NCI-H1092 (cell line): Measurements from ENCODE around the gene PGLYRP3.
"Not testable (repeated sequence)": the region's sequence is repeated elsewhere in the genome, so short reads cannot be mapped to it uniquely, and the experiment has no call there.

Source experiments
- DNase-seq: peaks from one replicate; lab custom pipeline; 2025; lab: John Stamatoyannopoulos, UW

PGLYRP3 gene

GRCh38 chr1:153348511-153349362 is 36.0 kb upstream of the PGLYRP3 start, which contains the start of gene PGLYRP4:
PGLYRP4 (minus strand) TSS chr1:153348841; CDS start chr1:153347932, 909 bp downstream.
- no peak for DNase-seq

- DNase-seq: no peak
Observed at GRCh38 chr1:153347856-153348255, 35.1 kb upstream of the PGLYRP3 start.

- DNase-seq: not testable (repeated sequence)
Observed at GRCh38 chr1:153347049-153347448, 34.3 kb upstream of the PGLYRP3 start.

DNA sequence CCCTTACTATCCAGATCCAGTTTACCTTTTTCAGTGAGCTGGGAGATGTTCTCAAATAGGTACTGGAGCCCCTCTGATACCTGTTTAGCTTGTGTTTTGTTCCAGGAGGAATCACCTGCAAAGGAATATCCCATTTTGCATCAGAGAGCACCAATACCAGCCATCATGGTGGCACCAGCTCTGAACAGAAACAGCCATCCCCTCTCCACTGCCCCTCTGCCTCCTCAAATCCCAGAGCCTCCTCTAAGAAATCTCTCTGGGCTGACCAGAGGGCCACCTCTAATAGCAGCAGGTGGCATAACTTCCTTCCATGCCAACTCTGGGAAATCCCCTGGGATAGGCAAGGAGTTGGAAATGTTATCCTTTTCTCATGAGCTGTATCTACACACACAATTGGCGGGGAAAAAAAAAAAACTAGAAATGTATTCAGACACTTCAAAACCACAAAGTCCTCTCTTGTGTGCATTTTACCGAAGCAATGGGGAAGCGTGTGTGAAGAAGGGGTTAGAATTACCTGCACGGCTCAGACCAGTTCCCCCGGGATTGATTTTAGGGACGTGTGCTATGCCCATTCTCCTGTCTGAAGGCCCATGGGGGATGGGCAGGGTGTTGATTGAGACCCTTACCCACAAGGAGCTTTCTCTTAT is 33.4 kb upstream of the PGLYRP3 start:
- no peak for DNase-seq

DNA sequence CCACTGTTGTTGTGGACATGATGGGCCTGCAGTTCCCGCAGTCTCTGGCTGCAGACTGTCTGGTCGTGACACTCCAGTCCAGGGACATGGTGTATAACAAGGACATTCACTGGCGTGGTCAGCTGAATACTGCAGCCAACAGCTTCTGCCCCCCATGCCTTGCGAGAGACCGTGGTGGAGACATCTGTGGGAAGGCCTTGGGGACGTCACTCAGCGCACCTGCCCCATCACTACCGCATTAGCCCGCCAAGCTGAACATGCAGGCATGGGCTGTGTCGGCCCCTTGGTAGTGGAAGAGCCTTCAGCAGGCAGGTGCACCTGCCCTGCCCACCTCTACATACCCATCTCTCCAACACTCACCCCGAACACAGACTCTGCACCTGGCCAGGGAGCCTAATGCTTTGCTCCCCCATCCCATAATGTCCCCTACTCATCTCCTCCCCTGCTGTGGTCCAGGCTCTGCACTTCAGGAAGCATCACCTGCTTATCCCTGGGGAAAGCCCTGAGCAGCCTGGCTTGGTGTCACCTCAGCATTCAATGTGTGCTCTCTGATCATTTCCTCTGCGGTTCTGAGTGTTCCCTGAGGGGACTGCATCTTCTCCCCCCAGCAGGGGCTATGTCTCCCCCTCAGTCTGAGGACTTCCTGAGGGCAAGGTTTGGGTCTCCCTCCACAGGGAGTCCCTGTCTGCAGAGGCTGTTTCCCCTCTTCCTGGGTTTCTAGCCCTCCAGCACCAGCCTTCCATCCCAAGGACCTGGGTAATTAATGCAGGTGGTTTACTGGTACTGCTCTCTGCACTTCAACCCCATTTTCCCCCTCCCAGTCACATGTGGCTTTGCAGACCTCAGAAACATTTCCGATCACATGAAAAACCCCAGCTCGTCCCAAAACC is 32.7 kb upstream of the PGLYRP3 start:
- peak; percentile 54 for DNase-seq

GRCh38 chr1:153344718-153345025 is 31.9 kb upstream of the PGLYRP3 start:
- DNase-seq: no peak

DNA sequence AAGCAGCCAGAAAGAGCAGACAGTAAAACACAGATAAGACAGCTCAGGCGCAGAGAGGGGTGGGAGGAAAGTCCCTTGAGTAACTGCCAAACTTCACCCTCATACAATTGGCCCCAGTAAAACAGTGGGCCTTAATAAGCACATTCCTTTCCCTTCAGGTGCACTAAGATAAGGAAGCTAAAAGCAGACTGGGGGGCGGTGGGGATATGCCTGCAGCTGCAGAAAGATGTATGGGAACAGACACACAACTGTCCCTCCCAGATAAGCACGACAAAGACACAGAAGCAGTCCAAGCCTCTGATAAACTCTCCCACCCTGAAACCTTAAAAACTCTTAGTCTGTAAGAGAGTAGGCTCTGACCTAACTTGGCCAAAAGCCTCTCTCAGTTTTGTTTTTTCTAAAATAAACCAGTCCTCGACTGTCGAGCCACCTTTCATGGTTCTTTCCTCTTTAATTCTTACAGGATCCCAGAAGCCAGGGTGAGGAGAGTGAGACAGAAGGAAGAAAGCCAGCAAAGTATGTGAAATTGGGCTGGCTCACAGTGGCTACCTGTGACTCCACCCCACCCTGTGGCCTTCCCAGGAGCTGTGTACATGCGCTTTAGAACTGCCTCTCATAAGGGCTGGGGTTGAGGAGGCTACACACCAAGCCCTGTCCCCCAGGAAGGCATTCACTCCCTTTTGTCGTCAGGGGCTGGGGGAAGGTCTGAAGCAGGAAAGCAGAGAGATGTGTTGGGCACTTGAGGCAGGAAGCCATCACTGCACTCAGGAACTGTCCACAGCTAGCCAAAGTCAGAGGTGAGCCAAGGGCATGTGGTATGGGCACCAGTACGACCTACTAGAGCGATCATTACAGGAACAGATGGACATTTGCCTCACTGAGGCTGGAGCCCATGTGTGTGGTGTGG is 31.3 kb upstream of the PGLYRP3 start:
- no peak for DNase-seq

DNA sequence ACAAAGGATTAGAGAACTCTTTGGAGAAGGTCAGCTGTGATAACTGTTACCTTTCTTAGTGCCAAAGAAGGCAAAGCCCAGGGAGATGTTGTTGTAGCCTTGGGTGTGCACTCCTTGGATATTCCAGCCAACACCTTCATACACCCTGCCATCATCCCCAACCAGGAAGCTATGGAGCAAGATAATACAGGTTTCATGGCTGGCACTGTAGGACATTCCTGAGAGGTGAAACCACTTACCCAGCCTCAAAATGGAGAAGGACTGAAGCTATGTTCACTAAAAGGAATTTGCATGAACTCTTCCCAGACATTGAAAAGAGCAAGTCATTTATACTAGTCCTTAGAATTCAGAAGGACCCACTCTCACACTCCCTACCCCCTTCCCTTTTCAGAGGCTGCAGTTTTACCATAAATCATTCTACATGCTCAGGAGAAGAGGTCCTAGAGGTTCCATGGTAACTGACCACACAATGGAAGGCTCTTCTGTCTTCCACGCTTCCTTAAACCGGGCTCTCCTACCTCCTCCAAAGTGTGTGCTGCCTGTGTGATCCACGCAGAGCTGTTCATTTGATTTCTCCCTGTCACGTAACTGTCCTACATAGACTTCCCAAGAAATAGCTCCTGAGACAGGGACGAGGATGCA is 30.4 kb upstream of the PGLYRP3 start:
- no peak for DNase-seq

DNA sequence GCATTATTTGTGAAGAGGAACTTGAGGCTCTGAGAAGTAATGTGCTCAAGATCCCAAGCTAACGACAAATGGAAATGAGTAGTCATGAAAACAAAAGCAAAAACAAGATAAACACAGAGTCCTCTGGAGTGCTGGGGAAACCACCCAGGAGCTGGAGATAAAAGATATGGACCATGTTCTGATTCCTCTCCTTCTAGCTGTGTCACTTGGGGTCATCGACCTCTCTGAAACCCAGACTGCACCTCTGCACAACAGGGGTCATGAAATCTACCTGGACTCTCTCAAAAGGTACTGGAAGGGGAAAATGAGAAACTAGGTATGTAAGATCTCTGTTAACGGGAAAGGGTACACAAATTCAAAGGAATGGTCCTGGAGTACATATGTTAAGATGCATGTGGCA is 29.4 kb upstream of the PGLYRP3 start:
- no peak for DNase-seq

DNA sequence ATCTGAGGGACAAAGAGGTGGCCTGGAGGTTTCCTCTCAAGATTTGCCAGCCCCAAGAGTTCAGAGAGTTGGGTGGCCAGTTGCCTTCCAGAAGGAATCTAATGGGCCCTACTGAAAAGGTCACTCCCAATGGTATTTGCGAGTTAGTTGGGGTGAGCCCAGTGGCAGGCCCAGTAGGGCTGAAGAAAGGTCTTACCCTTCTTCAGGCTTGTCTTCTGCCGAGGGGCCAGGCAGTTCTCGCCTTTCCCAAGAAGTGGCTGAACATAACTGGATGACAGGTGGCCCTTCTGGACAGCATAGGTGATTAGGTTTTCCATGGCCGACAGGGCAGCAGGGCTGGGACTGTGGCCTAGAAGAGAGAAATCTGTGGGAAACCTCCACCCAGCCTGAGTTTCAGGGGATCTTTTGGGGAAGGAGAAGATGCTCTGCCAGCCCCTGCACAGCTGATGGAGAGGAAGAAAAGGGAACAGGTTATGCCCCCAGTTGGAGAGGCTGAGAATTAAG is 28.7 kb upstream of the PGLYRP3 start:
- DNase-seq: no peak

DNA sequence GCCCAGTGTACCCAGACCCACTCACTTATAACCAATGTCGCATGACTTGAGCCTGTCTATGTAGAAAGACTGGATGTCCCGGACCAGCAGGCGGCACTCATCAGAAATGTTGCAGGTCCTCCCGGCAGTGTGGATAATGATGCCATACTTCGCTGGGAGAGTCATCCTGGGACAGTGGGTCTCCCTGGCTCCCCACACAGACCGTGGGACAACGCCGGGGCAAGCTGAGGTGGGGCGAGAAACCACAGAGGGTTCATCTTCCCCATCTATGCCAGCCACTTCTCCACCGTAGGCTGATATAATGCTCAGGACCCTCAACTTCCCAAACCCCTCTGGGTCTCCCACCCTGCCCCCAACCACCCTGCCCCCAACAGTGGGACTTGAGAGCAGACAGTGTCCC is 27.6 kb upstream of the PGLYRP3 start:
- DNase-seq: no peak

DNA sequence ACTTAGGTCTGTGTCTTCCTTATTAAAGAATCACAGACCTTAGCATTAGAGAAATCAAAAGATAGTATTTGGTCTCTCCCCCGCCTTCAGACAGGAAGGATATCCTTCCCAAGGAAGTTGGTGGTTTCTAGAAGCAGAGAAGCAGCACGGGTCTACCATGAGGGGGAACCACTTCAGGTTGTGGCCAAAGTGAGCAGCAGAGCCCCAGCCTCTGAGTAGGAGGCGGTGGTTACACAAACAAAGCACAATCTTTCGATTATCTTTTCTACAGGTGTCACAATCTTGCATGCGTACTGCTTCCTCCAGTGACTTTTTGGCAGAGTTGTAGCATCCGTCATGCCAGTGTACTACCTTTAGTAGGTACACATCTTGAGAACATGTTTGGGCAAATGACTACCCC is 27.1 kb upstream of the PGLYRP3 start:
- DNase-seq: no peak

DNA sequence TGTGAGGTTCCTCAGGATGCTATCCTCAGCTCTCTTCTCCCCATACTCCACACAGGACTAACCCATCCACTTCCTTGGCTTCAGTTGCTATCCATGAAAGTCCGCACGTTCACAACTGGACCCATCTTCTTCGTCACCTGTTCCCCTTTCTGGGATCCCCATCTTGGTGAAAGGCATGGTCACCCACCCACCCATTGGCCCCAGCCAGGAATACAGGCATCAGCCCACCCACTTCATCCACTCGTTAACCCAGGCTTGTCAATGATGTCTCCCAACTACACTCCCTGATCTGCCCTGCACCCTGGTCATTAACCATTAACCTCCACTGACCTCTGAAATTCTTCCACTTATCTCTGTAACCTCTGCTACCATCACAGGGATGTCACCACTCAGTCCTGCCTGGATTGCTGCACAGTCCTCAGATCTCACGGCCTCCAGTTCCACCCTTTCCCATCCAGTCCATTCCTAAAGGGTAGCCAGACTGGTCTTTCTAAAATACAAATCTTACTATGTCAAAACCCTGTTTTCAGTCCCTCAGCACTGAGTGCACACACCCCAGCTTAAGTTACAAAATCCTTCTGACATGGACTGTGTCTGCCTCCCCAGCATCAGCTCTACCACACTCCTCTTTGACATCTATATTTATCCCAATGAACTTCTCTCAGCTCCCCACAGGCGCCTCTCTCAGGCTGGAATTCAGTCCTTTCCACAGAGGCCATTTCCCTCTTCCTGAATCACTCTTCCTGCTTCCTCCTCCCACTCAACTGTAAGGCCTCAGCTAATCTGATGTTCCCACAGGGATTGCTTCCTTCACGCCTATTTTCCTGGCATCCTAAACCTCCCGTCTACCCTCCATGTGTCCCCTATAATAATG is 25.5 kb upstream of the PGLYRP3 start:
- DNase-seq: no peak

DNA sequence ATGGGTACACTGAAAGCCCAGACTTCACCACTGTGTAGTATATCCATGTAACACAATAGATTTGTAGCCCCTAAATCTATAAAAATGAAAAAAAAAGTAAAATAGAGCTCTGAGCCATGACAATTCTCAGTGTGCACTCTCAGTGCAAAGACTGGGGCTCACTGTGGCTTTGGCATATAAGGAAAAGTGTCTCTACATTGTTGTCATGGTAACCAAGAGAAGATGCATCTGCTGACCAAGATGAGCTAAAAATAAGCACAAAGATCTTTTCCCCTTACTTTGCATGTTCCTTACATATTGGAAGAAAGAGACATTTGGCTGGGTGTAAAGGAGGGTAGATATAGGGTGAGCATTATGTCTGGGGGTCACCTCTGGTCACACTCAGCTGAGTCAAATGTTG is 23.9 kb upstream of the PGLYRP3 start:
- DNase-seq: no peak

- DNase-seq: no peak
Observed at GRCh38 chr1:153333902-153334301, 21.1 kb upstream of the PGLYRP3 start.

DNA sequence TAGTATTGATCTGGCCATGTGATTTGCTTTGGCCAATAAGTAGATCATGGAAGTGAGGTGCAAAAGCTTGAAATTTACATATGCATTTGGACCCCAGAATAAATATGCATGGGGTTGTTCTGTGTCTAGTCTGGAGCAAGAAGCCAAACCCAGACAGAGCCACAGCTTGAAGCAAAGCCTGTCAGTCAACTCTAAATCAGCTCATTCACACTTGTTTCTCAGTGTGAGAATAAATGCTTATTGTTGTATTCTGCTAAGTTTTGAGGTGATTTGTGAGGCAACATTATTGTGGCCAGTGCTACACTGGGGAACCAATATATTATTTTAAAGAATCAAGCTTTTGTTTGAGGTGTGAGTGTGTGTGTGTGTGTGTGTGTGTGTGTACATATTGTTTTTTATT is 12.2 kb upstream of the PGLYRP3 start:
- no peak for DNase-seq

- DNase-seq: no peak
Observed at GRCh38 chr1:153322568-153322967, 9.8 kb upstream of the PGLYRP3 start.

- DNase-seq: not testable (repeated sequence)
Observed at GRCh38 chr1:153318145-153318544, 5.4 kb upstream of the PGLYRP3 start.

DNA sequence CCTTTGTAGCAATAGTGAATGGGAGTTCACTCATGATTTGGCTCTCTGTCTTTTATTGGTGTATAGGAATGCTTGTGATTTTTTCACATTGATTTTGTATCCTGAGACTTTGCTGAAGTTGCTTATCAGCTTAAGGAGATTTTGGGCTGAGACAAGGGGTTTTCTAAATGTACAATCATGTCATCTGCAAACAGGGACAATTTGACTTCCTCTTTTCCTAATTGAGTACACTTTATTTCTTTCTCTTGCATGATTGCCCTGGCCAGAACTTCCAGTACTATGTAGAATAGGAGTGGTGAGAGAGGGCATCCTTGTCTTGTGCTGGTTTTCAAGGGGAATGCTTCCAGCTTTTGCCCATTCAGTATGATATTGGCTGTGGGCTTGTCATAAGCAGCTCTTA is 3.3 kb upstream of the PGLYRP3 start:
- DNase-seq: not testable (repeated sequence)

- not testable (repeated sequence) for DNase-seq
Observed at GRCh38 chr1:153314388-153314787, 1.6 kb upstream of the PGLYRP3 start.
